Measurements from ENCODE around the gene LPP. TPM values are rescaled to one million over a fixed set of nuclear protein-coding genes. Genes with fewer than 3 reads are reported as not detected.

Gene LPP
- total and polyA plus RNA-seq, 2 of the 13 experiments (the other 11 are each of a cell fraction or from before 2014, with no cell fraction given): 19.2 to 29.9 TPM

DNA sequence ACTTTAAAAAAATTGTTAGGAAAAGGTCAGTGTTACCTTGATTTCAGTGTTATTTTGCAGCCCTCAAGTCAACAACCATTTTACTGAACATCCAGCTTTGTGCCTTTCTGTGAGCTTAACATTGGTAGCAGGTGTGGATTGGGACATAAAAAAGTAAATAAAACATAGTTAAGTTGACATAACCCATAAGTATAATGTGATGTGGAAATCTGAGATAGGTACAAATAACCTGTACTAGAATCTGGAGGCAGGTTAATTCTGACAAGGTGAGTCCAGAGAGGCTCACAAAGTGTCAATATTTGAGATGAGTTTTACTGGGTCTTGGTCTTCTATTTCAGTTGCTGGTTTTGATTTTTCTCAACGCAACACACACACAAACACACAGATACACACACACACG lies 151.3 kb downstream of the LPP start (continued):
- no peak for TF ChIP-seq AKAP8 (CRISPR knock-in tag; IDR thresholded peaks at IDR 0.05)
- no peak for TF ChIP-seq GLMP (CRISPR knock-in tag; IDR thresholded peaks at IDR 0.05; ENCODE audit: borderline replicate concordance)
- TF ChIP-seq HHEX (CRISPR knock-in tag; IDR thresholded peaks at IDR 0.05): no peak
- TF ChIP-seq ZHX1 (CRISPR knock-in tag; IDR thresholded peaks at IDR 0.05; ENCODE audit: low read depth): no peak
- TF ChIP-seq MED1 (CRISPR knock-in tag; IDR thresholded peaks at IDR 0.05): peak; percentile 33; the same call in 1 of the 2 replicates
- TF ChIP-seq DPF2 (CRISPR knock-in tag; IDR thresholded peaks at IDR 0.05; ENCODE audit: borderline replicate concordance, low read depth): no peak
- TF ChIP-seq ZNF761 (CRISPR knock-in tag; conservative IDR thresholded peaks at IDR 0.05): no peak
- no peak for TF ChIP-seq ASH2L (IDR thresholded peaks at IDR 0.05; ENCODE audit: insufficient read length, low read depth, low read length)
- TF ChIP-seq ZNF282 (IDR thresholded peaks at IDR 0.05; ENCODE audit: partially characterized antibody): no peak
- no peak for TF ChIP-seq ZNF7 (CRISPR knock-in tag; IDR thresholded peaks at IDR 0.05)
- no peak for TF ChIP-seq RARA (CRISPR knock-in tag; IDR thresholded peaks at IDR 0.05)
- TF ChIP-seq MBNL3 (CRISPR knock-in tag; conservative IDR thresholded peaks at IDR 0.05): no peak
- peak; percentile 62; the same call in 1 of the 2 replicates for TF ChIP-seq BCL6 (CRISPR knock-in tag; IDR thresholded peaks at IDR 0.05)
- no peak for TF ChIP-seq NONO (IDR thresholded peaks at IDR 0.05)
- TF ChIP-seq NONO (CRISPR knock-in tag; conservative IDR thresholded peaks at IDR 0.05): no peak
- no peak for TF ChIP-seq BRD4 (CRISPR knock-in tag; IDR thresholded peaks at IDR 0.05)
- no peak for TF ChIP-seq AGO1 (IDR thresholded peaks at IDR 0.05; ENCODE audit: low read depth, low read length, poor library complexity, severe bottlenecking)
- TF ChIP-seq MAZ (IDR thresholded peaks at IDR 0.05; ENCODE audit: borderline replicate concordance, low read depth, low read length): no peak
- no peak for TF ChIP-seq MAZ (CRISPR knock-in tag; IDR thresholded peaks at IDR 0.05; ENCODE audit: low read depth)
- TF ChIP-seq ZBTB21 (CRISPR knock-in tag; IDR thresholded peaks at IDR 0.05): no peak
- TF ChIP-seq ZBTB46 (CRISPR knock-in tag; IDR thresholded peaks at IDR 0.05; ENCODE audit: borderline replicate concordance): no peak
- no peak; the same call in 1 of the 2 replicates for TF ChIP-seq SALL1 (CRISPR knock-in tag; IDR thresholded peaks at IDR 0.05)
- TF ChIP-seq, protein P1, sequence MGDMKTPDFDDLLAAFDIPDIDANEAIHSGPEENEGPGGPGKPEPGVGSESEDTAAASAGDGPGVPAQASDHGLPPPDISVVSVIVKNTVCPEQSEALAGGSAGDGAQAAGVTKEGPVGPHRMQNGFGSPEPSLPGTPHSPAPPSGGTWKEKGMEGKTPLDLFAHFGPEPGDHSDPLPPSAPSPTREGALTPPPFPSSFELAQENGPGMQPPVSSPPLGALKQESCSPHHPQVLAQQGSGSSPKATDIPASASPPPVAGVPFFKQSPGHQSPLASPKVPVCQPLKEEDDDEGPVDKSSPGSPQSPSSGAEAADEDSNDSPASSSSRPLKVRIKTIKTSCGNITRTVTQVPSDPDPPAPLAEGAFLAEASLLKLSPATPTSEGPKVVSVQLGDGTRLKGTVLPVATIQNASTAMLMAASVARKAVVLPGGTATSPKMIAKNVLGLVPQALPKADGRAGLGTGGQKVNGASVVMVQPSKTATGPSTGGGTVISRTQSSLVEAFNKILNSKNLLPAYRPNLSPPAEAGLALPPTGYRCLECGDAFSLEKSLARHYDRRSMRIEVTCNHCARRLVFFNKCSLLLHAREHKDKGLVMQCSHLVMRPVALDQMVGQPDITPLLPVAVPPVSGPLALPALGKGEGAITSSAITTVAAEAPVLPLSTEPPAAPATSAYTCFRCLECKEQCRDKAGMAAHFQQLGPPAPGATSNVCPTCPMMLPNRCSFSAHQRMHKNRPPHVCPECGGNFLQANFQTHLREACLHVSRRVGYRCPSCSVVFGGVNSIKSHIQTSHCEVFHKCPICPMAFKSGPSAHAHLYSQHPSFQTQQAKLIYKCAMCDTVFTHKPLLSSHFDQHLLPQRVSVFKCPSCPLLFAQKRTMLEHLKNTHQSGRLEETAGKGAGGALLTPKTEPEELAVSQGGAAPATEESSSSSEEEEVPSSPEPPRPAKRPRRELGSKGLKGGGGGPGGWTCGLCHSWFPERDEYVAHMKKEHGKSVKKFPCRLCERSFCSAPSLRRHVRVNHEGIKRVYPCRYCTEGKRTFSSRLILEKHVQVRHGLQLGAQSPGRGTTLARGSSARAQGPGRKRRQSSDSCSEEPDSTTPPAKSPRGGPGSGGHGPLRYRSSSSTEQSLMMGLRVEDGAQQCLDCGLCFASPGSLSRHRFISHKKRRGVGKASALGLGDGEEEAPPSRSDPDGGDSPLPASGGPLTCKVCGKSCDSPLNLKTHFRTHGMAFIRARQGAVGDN (CRISPR knock-in tag; IDR thresholded peaks at IDR 0.05): no peak
